ENCODE measurements around the gene SLC24A5.

Gene SLC24A5

GRCh38 chr15:48086133-48086532 is 34.7 kb upstream of the SLC24A5 start:
- POLR2A ChIA-PET, result no interaction called here
- Histone ChIP-seq H3K36me3 (ENCODE audit: control insufficient read depth in 4 of 4, insufficient read depth in 4 of 4, low read length in 3 of 4) (no peaks in the 10 kb centered on the region), H3K27ac (ENCODE audit: insufficient read depth in 1 of 2, low read depth in 1 of 2, low read length in 2 of 2, poor library complexity in 1 of 2, severe bottlenecking in 2 of 2) (no peak overlapping the region), H3K9me3 (ENCODE audit: control extremely low read depth in 1 of 5, control insufficient read depth in 4 of 5, insufficient read depth in 2 of 5, low read depth in 1 of 5, low read length in 4 of 5) (no peaks in the 10 kb centered on the region), H3K27me3 (replicated peaks in 2 of 5; ENCODE audit: control insufficient read depth in 4 of 5, insufficient read depth in 5 of 5, low read length in 4 of 5) (peaks cover 0 to 14% (median 3%) of the 10 kb centered on the region in 5 experiments), H3K4me1 (ENCODE audit: control extremely low read depth in 1 of 4, control insufficient read depth in 4 of 4, insufficient read depth in 4 of 4, low read length in 3 of 4) (no peaks in the 10 kb centered on the region), H3K4me3 (ENCODE audit: control insufficient read depth in 1 of 7, extremely low read depth in 1 of 7, insufficient read depth in 4 of 7, low read depth in 2 of 7, low read length in 6 of 7) (no peak overlapping the region)
- CTCF ChIA-PET, result no interaction called here
- WGBS (ENCODE audit: insufficient coverage), result 97% methylated on average over 5 of the region's 5 CpGs
- DNase-seq, result no peak

GRCh38 chr15:48086576-48086975 is 34.2 kb upstream of the SLC24A5 start:
- WGBS (ENCODE audit: insufficient coverage), result 80% methylated on average over 5 of the region's 5 CpGs
- DNase-seq, result no peak

GRCh38 chr15:48087844-48088243 is 32.9 kb upstream of the SLC24A5 start:
- 100% methylated on average over 2 of the region's 3 CpGs for WGBS (ENCODE audit: insufficient coverage)
- POLR2A ChIA-PET, result no interaction called here
- CTCF ChIA-PET, result interaction anchor here (1.2 kb wide), 2 partner anchors 11 to 892 kb away, joined by 3 read pairs; no protein-coding TSS in a partner anchor

More at GRCh38 chr15:48086576-48086975, 34.2 kb upstream of the SLC24A5 start:
- ChIA-PET CTCF (no interaction called here), POLR2A (no interaction called here)
- H3K36me3 ChIP-seq (ENCODE audit: control insufficient read depth in 4 of 4, insufficient read depth in 4 of 4, low read length in 3 of 4), result no peaks in the 10 kb centered on the region
- H3K27ac ChIP-seq (ENCODE audit: insufficient read depth in 1 of 2, low read depth in 1 of 2, low read length in 2 of 2, poor library complexity in 1 of 2, severe bottlenecking in 2 of 2), result no peak overlapping the region
- peaks cover 0 to 19% (median 3%) of the 10 kb centered on the region in 5 experiments for H3K27me3 ChIP-seq (replicated peaks in 2 of 5; ENCODE audit: control insufficient read depth in 4 of 5, insufficient read depth in 5 of 5, low read length in 4 of 5)
- no peaks in the 10 kb centered on the region for H3K9me3 ChIP-seq (ENCODE audit: control extremely low read depth in 1 of 5, control insufficient read depth in 4 of 5, insufficient read depth in 2 of 5, low read depth in 1 of 5, low read length in 4 of 5)
- no peaks in the 10 kb centered on the region for H3K4me1 ChIP-seq (ENCODE audit: control extremely low read depth in 1 of 4, control insufficient read depth in 4 of 4, insufficient read depth in 4 of 4, low read length in 3 of 4)
- no peak overlapping the region for H3K4me3 ChIP-seq (ENCODE audit: control insufficient read depth in 1 of 7, extremely low read depth in 1 of 7, insufficient read depth in 4 of 7, low read depth in 2 of 7, low read length in 6 of 7)

GRCh38 chr15:48089702-48090101 is 31.1 kb upstream of the SLC24A5 start:
- DNase-seq, result no peak
- Histone ChIP-seq H3K4me3 (ENCODE audit: control insufficient read depth in 1 of 7, extremely low read depth in 1 of 7, insufficient read depth in 4 of 7, low read depth in 2 of 7, low read length in 6 of 7) (no peak overlapping the region), H3K27me3 (replicated peaks in 2 of 5; ENCODE audit: control insufficient read depth in 4 of 5, insufficient read depth in 5 of 5, low read length in 4 of 5) (peaks cover 0 to 23% (median 3%) of the 10 kb centered on the region in 5 experiments), H3K9me3 (ENCODE audit: control extremely low read depth in 1 of 5, control insufficient read depth in 4 of 5, insufficient read depth in 2 of 5, low read depth in 1 of 5, low read length in 4 of 5) (peaks cover 0 to 3% (median 0%) of the 10 kb centered on the region in 5 experiments), H3K27ac (ENCODE audit: insufficient read depth in 1 of 2, low read depth in 1 of 2, low read length in 2 of 2, poor library complexity in 1 of 2, severe bottlenecking in 2 of 2) (no peak overlapping the region), H3K4me1 (ENCODE audit: control extremely low read depth in 1 of 4, control insufficient read depth in 4 of 4, insufficient read depth in 4 of 4, low read length in 3 of 4) (no peaks in the 10 kb centered on the region), H3K36me3 (ENCODE audit: control insufficient read depth in 4 of 4, insufficient read depth in 4 of 4, low read length in 3 of 4) (no peaks in the 10 kb centered on the region)
- ChIA-PET CTCF (interaction anchor here (0.5 kb wide), 1 partner anchor 138 kb away, joined by 4 read pairs; no protein-coding TSS in a partner anchor), POLR2A (no interaction called here)
- 54% methylated on average over 5 of the region's 6 CpGs for WGBS (ENCODE audit: insufficient coverage)

More at GRCh38 chr15:48087844-48088243, 32.9 kb upstream of the SLC24A5 start:
- peaks cover 0 to 20% (median 3%) of the 10 kb centered on the region in 5 experiments for H3K27me3 ChIP-seq (replicated peaks in 2 of 5; ENCODE audit: control insufficient read depth in 4 of 5, insufficient read depth in 5 of 5, low read length in 4 of 5)
- H3K4me3 ChIP-seq (ENCODE audit: control insufficient read depth in 1 of 7, extremely low read depth in 1 of 7, insufficient read depth in 4 of 7, low read depth in 2 of 7, low read length in 6 of 7), result no peak overlapping the region
- DNase-seq, result no peak
- H3K27ac ChIP-seq (ENCODE audit: insufficient read depth in 1 of 2, low read depth in 1 of 2, low read length in 2 of 2, poor library complexity in 1 of 2, severe bottlenecking in 2 of 2), result no peak overlapping the region
- no peaks in the 10 kb centered on the region for H3K36me3 ChIP-seq (ENCODE audit: control insufficient read depth in 4 of 4, insufficient read depth in 4 of 4, low read length in 3 of 4)
- H3K9me3 ChIP-seq (ENCODE audit: control extremely low read depth in 1 of 5, control insufficient read depth in 4 of 5, insufficient read depth in 2 of 5, low read depth in 1 of 5, low read length in 4 of 5), result no peaks in the 10 kb centered on the region
- H3K4me1 ChIP-seq (ENCODE audit: control extremely low read depth in 1 of 4, control insufficient read depth in 4 of 4, insufficient read depth in 4 of 4, low read length in 3 of 4), result no peaks in the 10 kb centered on the region

- no peak for DNase-seq
- Histone ChIP-seq H3K9me3 (ENCODE audit: control extremely low read depth in 1 of 5, control insufficient read depth in 4 of 5, insufficient read depth in 2 of 5, low read depth in 1 of 5, low read length in 4 of 5) (peaks cover 0 to 3% (median 0%) of the 10 kb centered on the region in 5 experiments), H3K4me3 (ENCODE audit: control insufficient read depth in 1 of 7, extremely low read depth in 1 of 7, insufficient read depth in 4 of 7, low read depth in 2 of 7, low read length in 6 of 7) (no peak overlapping the region), H3K36me3 (ENCODE audit: control insufficient read depth in 4 of 4, insufficient read depth in 4 of 4, low read length in 3 of 4) (no peaks in the 10 kb centered on the region), H3K27ac (ENCODE audit: insufficient read depth in 1 of 2, low read depth in 1 of 2, low read length in 2 of 2, poor library complexity in 1 of 2, severe bottlenecking in 2 of 2) (no peak overlapping the region), H3K4me1 (ENCODE audit: control extremely low read depth in 1 of 4, control insufficient read depth in 4 of 4, insufficient read depth in 4 of 4, low read length in 3 of 4) (no peaks in the 10 kb centered on the region), H3K27me3 (replicated peaks in 2 of 5; ENCODE audit: control insufficient read depth in 4 of 5, insufficient read depth in 5 of 5, low read length in 4 of 5) (peaks cover 0 to 25% (median 3%) of the 10 kb centered on the region in 5 experiments)
- ChIA-PET CTCF (no interaction called here), POLR2A (no interaction called here)
- WGBS (ENCODE audit: insufficient coverage), result 76% methylated on average over 2 of the region's 2 CpGs
Measured at GRCh38 chr15:48090115-48090514, 30.7 kb upstream of the SLC24A5 start.

- peaks cover 0 to 3% (median 0%) of the 10 kb centered on the region in 5 experiments for H3K9me3 ChIP-seq (ENCODE audit: control extremely low read depth in 1 of 5, control insufficient read depth in 4 of 5, insufficient read depth in 2 of 5, low read depth in 1 of 5, low read length in 4 of 5)
- 80% methylated on average over 1 of the region's 3 CpGs for WGBS (ENCODE audit: insufficient coverage)
- H3K36me3 ChIP-seq (ENCODE audit: control insufficient read depth in 4 of 4, insufficient read depth in 4 of 4, low read length in 3 of 4), result no peaks in the 10 kb centered on the region
- H3K27ac ChIP-seq (ENCODE audit: insufficient read depth in 1 of 2, low read depth in 1 of 2, low read length in 2 of 2, poor library complexity in 1 of 2, severe bottlenecking in 2 of 2), result no peak overlapping the region
- H3K4me1 ChIP-seq (ENCODE audit: control extremely low read depth in 1 of 4, control insufficient read depth in 4 of 4, insufficient read depth in 4 of 4, low read length in 3 of 4), result no peaks in the 10 kb centered on the region
- CTCF ChIA-PET, result no interaction called here
- DNase-seq, result no peak
- POLR2A ChIA-PET, result no interaction called here
- H3K4me3 ChIP-seq (ENCODE audit: control insufficient read depth in 1 of 7, extremely low read depth in 1 of 7, insufficient read depth in 4 of 7, low read depth in 2 of 7, low read length in 6 of 7), result no peak overlapping the region
- H3K27me3 ChIP-seq (replicated peaks in 2 of 5; ENCODE audit: control insufficient read depth in 4 of 5, insufficient read depth in 5 of 5, low read length in 4 of 5), result peaks cover 0 to 25% (median 3%) of the 10 kb centered on the region in 5 experiments
Measured at GRCh38 chr15:48090666-48091065, 30.1 kb upstream of the SLC24A5 start.

GRCh38 chr15:48091522-48091921 is 29.3 kb upstream of the SLC24A5 start:
- no peak overlapping the region for H3K27ac ChIP-seq (ENCODE audit: insufficient read depth in 1 of 2, low read depth in 1 of 2, low read length in 2 of 2, poor library complexity in 1 of 2, severe bottlenecking in 2 of 2)
- CTCF ChIA-PET, result no interaction called here
- WGBS (ENCODE audit: insufficient coverage), result 89% methylated on average over 4 of the region's 4 CpGs
- peaks cover 0 to 3% (median 0%) of the 10 kb centered on the region in 5 experiments for H3K9me3 ChIP-seq (ENCODE audit: control extremely low read depth in 1 of 5, control insufficient read depth in 4 of 5, insufficient read depth in 2 of 5, low read depth in 1 of 5, low read length in 4 of 5)
- no peaks in the 10 kb centered on the region for H3K36me3 ChIP-seq (ENCODE audit: control insufficient read depth in 4 of 4, insufficient read depth in 4 of 4, low read length in 3 of 4)
- POLR2A ChIA-PET, result no interaction called here
- no peak for DNase-seq
- peaks cover 0 to 25% (median 3%) of the 10 kb centered on the region in 5 experiments for H3K27me3 ChIP-seq (replicated peaks in 2 of 5; ENCODE audit: control insufficient read depth in 4 of 5, insufficient read depth in 5 of 5, low read length in 4 of 5)
- H3K4me3 ChIP-seq (ENCODE audit: control insufficient read depth in 1 of 7, extremely low read depth in 1 of 7, insufficient read depth in 4 of 7, low read depth in 2 of 7, low read length in 6 of 7), result no peak overlapping the region
- no peaks in the 10 kb centered on the region for H3K4me1 ChIP-seq (ENCODE audit: control extremely low read depth in 1 of 4, control insufficient read depth in 4 of 4, insufficient read depth in 4 of 4, low read length in 3 of 4)
